Caco-2 (cell line): ENCODE measurements around the gene NDUFS3. TPM values are rescaled to one million over a fixed set of nuclear protein-coding genes. Genes with fewer than 3 reads are reported as not detected.
A peak's percentile ranks its signal among the peaks of the same experiment; 100 is the strongest.

Experiments used
- BruUV-seq: library from RNA; stranded (reverse); fragments of 400-500 nt; replicated peaks from 2 replicates; lab custom pipeline; 2021; lab: Mats Ljungman, UMichigan
- CTCF ChIA-PET: fragments of 300-600 bp; sonication (Branson Sonifier 250); formaldehyde crosslinking; loops from one replicate; lab custom pipeline; 2022; ENCODE audit warnings: antibody characterized with exemption; lab: Charles Lee
- POLR2A ChIA-PET: fragments of 300-600 bp; sonication (Branson Sonifier 250); formaldehyde crosslinking; loops from one replicate; lab custom pipeline; 2022; ENCODE audit warnings: antibody characterized with exemption; lab: Charles Lee
- DNase-seq, 2 experiments: peaks; one replicate each; pipeline versions ENCODE4 v3.0.0 to v3.0.0-alpha.2; 2020 to 2022
- H3K27me3 ChIP-seq: replicated peaks from 2 replicates; pipeline ENCODE4 v1.6.0; 2011; ENCODE audit warnings: low read length; ENCODE audit not compliant: control insufficient read depth, insufficient read depth
- H3K36me3 ChIP-seq: 2 replicates; pipeline ENCODE4 v1.5.1; 2011; ENCODE audit warnings: low read length; ENCODE audit not compliant: control insufficient read depth, insufficient read depth
- H3K4me1 ChIP-seq: fragments of 250-450 bp; sonication (Bioruptor Pico); 2 replicates; pipeline ENCODE4 v1.5.1; 2020; ENCODE audit warnings: mild to moderate bottlenecking
- H3K4me3 ChIP-seq: 2 replicates; pipeline ENCODE4 v1.5.1; 2011; ENCODE audit warnings: low read depth, mild to moderate bottlenecking, control low read depth, low read length
- H3K9me3 ChIP-seq: fragments of 250-450 bp; sonication (Bioruptor Pico); 2 replicates; pipeline ENCODE4 v1.5.1; 2020; ENCODE audit warnings: mild to moderate bottlenecking, moderate library complexity
- H3K27ac Mint-ChIP-seq: one replicate; pipeline ENCODE4 v1.8.0; 2022; ENCODE audit warnings: mixed read lengths; ENCODE audit not compliant: unreplicated experiment
- H3K27me3 Mint-ChIP-seq: one replicate; pipeline ENCODE4 v1.8.0; 2022; ENCODE audit warnings: mixed read lengths; ENCODE audit not compliant: insufficient read depth, unreplicated experiment
- H3K36me3 Mint-ChIP-seq: one replicate; pipeline ENCODE4 v1.8.0; 2022; ENCODE audit warnings: mild to moderate bottlenecking, mixed read lengths; ENCODE audit not compliant: insufficient read depth, unreplicated experiment
- H3K4me1 Mint-ChIP-seq: one replicate; pipeline ENCODE4 v1.8.0; 2022; ENCODE audit warnings: low read depth, mixed read lengths; ENCODE audit not compliant: unreplicated experiment
- H3K4me3 Mint-ChIP-seq: one replicate; pipeline ENCODE4 v1.8.0; 2022; ENCODE audit warnings: mild to moderate bottlenecking, moderate library complexity, mixed read lengths; ENCODE audit not compliant: unreplicated experiment
- H3K9me3 Mint-ChIP-seq: one replicate; pipeline ENCODE4 v1.8.0; 2022; ENCODE audit warnings: mixed read lengths; ENCODE audit not compliant: unreplicated experiment
- CTCF ChIP-seq, 2 experiments: fragments of 200-600 bp in 1 of 2; IDR thresholded peaks; 1 replicate in 1 of 2; 2 replicates in 1 of 2; pipeline versions ENCODE4 v1.5.1 to v1.8.0; 2011 to 2022; ENCODE audit warnings: antibody characterized with exemption in 1 of 2, control low read depth in 1 of 2, inconsistent platforms in 1 of 2, low read depth in 1 of 2, low read length in 1 of 2, mild to moderate bottlenecking in 1 of 2, moderate library complexity in 1 of 2; ENCODE audit not compliant: insufficient read depth in 1 of 2, severe bottlenecking in 1 of 2, unreplicated experiment in 1 of 2
- intact Hi-C: fragments of 100-400 bp; cut with micrococcal nuclease; formaldehyde crosslinking; loops from one replicate; pipeline ENCODE4 v1.10.0; 2022; ENCODE audit not compliant: unreplicated experiment
- total RNA-seq: library from RNA; stranded (reverse); gene quantifications from 2 replicates; pipeline ENCODE4 v1.2.3, GENCODE V29; 2022

NDUFS3 gene
- total RNA-seq, 1 experiment from 2014 or later = 185 TPM

- Histone ChIP-seq H3K27me3 (no peaks in the 10 kb centered on the region), H3K36me3 (no peaks in the 10 kb centered on the region), H3K9me3 (no peaks in the 10 kb centered on the region), H3K4me3 (no peak overlapping the region), H3K4me1 (no peaks in the 10 kb centered on the region)
- Mint-ChIP-seq H3K27ac (no peak overlapping the region), H3K27me3 (peaks cover 7% of the 10 kb centered on the region), H3K4me1 (no peaks in the 10 kb centered on the region), H3K4me3 (no peak overlapping the region), H3K36me3 (no peaks in the 10 kb centered on the region), H3K9me3 (no peaks in the 10 kb centered on the region)
- peak in 1 of 2 experiments; percentile 12 for DNase-seq
- ChIA-PET POLR2A (no interaction called here), CTCF (no interaction called here)
- BruUV-seq = no TSS peak
- intact Hi-C loops = no loop called here
- TF ChIP-seq CTCF (IDR thresholded peaks at IDR 0.05; ENCODE audit: insufficient read depth in 1 of 2, low read depth in 1 of 2, low read length in 1 of 2, severe bottlenecking in 1 of 2, unreplicated experiment in 1 of 2) = no peak
These were observed 21.0 kb downstream of the NDUFS3 start for GRCh38 chr11:47599902-47600301.

- no peak for TF ChIP-seq CTCF (IDR thresholded peaks at IDR 0.05; ENCODE audit: insufficient read depth in 1 of 2, low read depth in 1 of 2, low read length in 1 of 2, severe bottlenecking in 1 of 2, unreplicated experiment in 1 of 2)
- Histone ChIP-seq H3K27me3 (no peaks in the 10 kb centered on the region), H3K4me1 (no peaks in the 10 kb centered on the region), H3K4me3 (no peak overlapping the region), H3K36me3 (no peaks in the 10 kb centered on the region), H3K9me3 (no peaks in the 10 kb centered on the region)
- no peak for DNase-seq
- no peaks in the 10 kb centered on the region for H3K9me3 Mint-ChIP-seq
- peaks cover 13% of the 10 kb centered on the region for H3K36me3 Mint-ChIP-seq
- no peaks in the 10 kb centered on the region for H3K4me1 Mint-ChIP-seq
- CTCF ChIA-PET = no interaction called here
- H3K4me3 Mint-ChIP-seq = no peak overlapping the region
- no peaks in the 10 kb centered on the region for H3K27me3 Mint-ChIP-seq
- POLR2A ChIA-PET = no interaction called here
- H3K27ac Mint-ChIP-seq = no peak overlapping the region
- intact Hi-C loops = no loop called here
- no TSS peak for BruUV-seq
These were observed 24.4 kb downstream of the NDUFS3 start for GRCh38 chr11:47603295-47603694.

GRCh38 chr11:47605921-47606320 lies 27.0 kb downstream of the NDUFS3 start:
- Mint-ChIP-seq H3K4me3 (no peak overlapping the region), H3K27ac (no peak overlapping the region), H3K27me3 (no peaks in the 10 kb centered on the region), H3K9me3 (no peaks in the 10 kb centered on the region), H3K4me1 (no peaks in the 10 kb centered on the region), H3K36me3 (peaks cover 15% of the 10 kb centered on the region)
- no peak for TF ChIP-seq CTCF (IDR thresholded peaks at IDR 0.05; ENCODE audit: insufficient read depth in 1 of 2, low read depth in 1 of 2, low read length in 1 of 2, severe bottlenecking in 1 of 2, unreplicated experiment in 1 of 2)
- ChIA-PET CTCF (no interaction called here), POLR2A (interaction anchor here (0.6 kb wide), 1 partner anchor 49 kb away, joined by 3 read pairs; no protein-coding TSS in a partner anchor)
- H3K36me3 ChIP-seq = no peaks in the 10 kb centered on the region; the same call in 1 of the 2 replicates
- no TSS peak for BruUV-seq
- no peak overlapping the region for H3K4me3 ChIP-seq
- H3K9me3 ChIP-seq = no peaks in the 10 kb centered on the region
- H3K27me3 ChIP-seq = no peaks in the 10 kb centered on the region
- intact Hi-C loops = no loop called here
- DNase-seq = no peak
- H3K4me1 ChIP-seq = no peaks in the 10 kb centered on the region
